Heart left ventricle (tissue), 16 donors: Measurements from ENCODE around the gene LYRM1. TPM values are rescaled to one million over a fixed set of nuclear protein-coding genes. Genes with fewer than 3 reads are reported as not detected.
"Not testable (repeated sequence)": the region's sequence is repeated elsewhere in the genome, so short reads cannot be mapped to it uniquely, and the experiment has no call there.

ENCODE experiments used
- ATAC-seq, 4 donors: fragments of 200-7000 bp; cut with Tn5 transposase; one replicate each; pipeline ENCODE4 v1.9.1; 2020 to 2022; ENCODE audit warnings: moderate library complexity in 4 of 4, mild to moderate bottlenecking in 3 of 4, moderate number of reproducible peaks in 1 of 4
- DNase-seq, 5 donors: peaks; one replicate each; pipeline ENCODE4 v3.0.0-alpha.2; 2020
- H3K27ac ChIP-seq, 12 donors: fragments of 200-600 bp; sonication (generic) in 4 of 12; one replicate each; pipeline versions ENCODE4 v1.5.0 to v1.8.0; 2016 to 2022; ENCODE audit warnings: mild to moderate bottlenecking in 2 of 12
- H3K27me3 ChIP-seq, 9 donors: fragments of 200-600 bp; sonication (generic) in 2 of 9; one replicate each; pipeline versions ENCODE4 v1.5.1 to v1.8.0; 2016 to 2022; ENCODE audit warnings: mild to moderate bottlenecking in 3 of 9
- H3K36me3 ChIP-seq, 9 donors: fragments of 200-600 bp; sonication (generic) in 2 of 9; one replicate each; pipeline versions ENCODE4 v1.5.0 to v1.8.0; 2018 to 2022; ENCODE audit warnings: mild to moderate bottlenecking in 2 of 9
- H3K4me1 ChIP-seq, 12 donors: fragments of 200-600 bp; sonication (generic) in 4 of 12; one replicate each; pipeline versions ENCODE4 v1.5.0 to v1.8.0; 2016 to 2022; ENCODE audit warnings: mild to moderate bottlenecking in 3 of 12
- H3K4me3 ChIP-seq, 12 donors: fragments of 200-600 bp; sonication (generic) in 4 of 12; one replicate each; pipeline versions ENCODE4 v1.5.0 to v1.8.0; 2017 to 2022; ENCODE audit warnings: mild to moderate bottlenecking in 9 of 12, moderate library complexity in 4 of 12
- H3K9me3 ChIP-seq, 12 donors: fragments of 200-600 bp; sonication (generic) in 4 of 12; one replicate each; pipeline versions ENCODE4 v1.5.0 to v1.8.0; 2016 to 2022; ENCODE audit warnings: mild to moderate bottlenecking in 1 of 12
- CTCF ChIP-seq, 12 donors: fragments of 200-600 bp; sonication (generic) in 4 of 12; IDR thresholded peaks; one replicate each; pipeline versions ENCODE4 v1.5.0 to v1.8.0; 2018 to 2022; ENCODE audit warnings: antibody characterized with exemption in 12 of 12, mild to moderate bottlenecking in 5 of 12
- POLR2A ChIP-seq, 2 donors: fragments of 450-650 bp; IDR thresholded peaks; one replicate each; pipeline ENCODE4 v1.6.1; 2017; ENCODE audit warnings: antibody characterized with exemption in 2 of 2, mild to moderate bottlenecking in 2 of 2, moderate library complexity in 2 of 2
- WGBS, 4 donors: extraction: QIAGEN DNeasy Blood & Tissue Kit in 2 of 4; methylation state at CpG; one replicate each; pipeline versions ENCODE4 v1.1.5 to v1.1.7; 2013 to 2018; 5-methylcytosine and 5-hydroxymethylcytosine counted together
- intact Hi-C, 10 donors: fragments of 100-400 bp; cut with DNase I; formaldehyde crosslinking; loops; one replicate each; pipeline versions ENCODE4 v1.11.1 to v1.14.2; 2022
- polyA plus RNA-seq, 2 donors: library from polyadenylated mRNA; stranded (reverse); fragments of 200-250 nt; gene quantifications; one replicate each; pipeline ENCODE4 v1.2.3, GENCODE V29; 2013
- total RNA-seq, 9 donors: library from RNA; depleted of rRNA in 2 of 9; stranded (reverse); fragments of >200 nt in 2 of 9; fragmentation: NEBNext Ultra II Directional in 3 of 9; extraction: Animal tissue kit (Norgen Biotek cat#: 25700) in 3 of 9; gene quantifications; one replicate each; pipeline versions ENCODE4 v1.1.0 to v1.2.4, GENCODE V29; 2016 to 2023
- donor health status: ischemic (EF 13 %, LVEDD 7.1; RV severe dilation, severe dysfunction).
- donor health status: healthy with polysubstance abuse.
- donor health status: DM: no; HTN: yes; CAD: no.
- donor health status: DM: no; HTN: no; CAD: no.
- donor health status: ischemic (EF 25% LVEDD 6.9; RV normal size, moderate dysfunction).
- donor health status: ischemic (EF 25% LVEDD 5.7; RV mildly dilated, moderate dysfunction).
- donor health status: healthy.
- donor health status: DM: yes; HTN: yes; CAD: no.
- donor health status: ischemic (EF 35%, LVEDD 5.7; RV mildly dilated, moderate dysfunction).
- donor health status: nonischemic (EF 11% LVEDD 7.7; RV severe dilation, severe dysfunction).
- donor health status: DM: yes; HTN: yes; CAD: no.
- donor health status: PGD.
- donor health status: ischemic (EF 29% LVEDD 5.4; RV normal size, mild dysfunction).
- donor health status: nonischemic (EF 23%, LVEDD 6.1; RV moderate dilation, normal function).

The LYRM1 gene
- total and polyA plus RNA-seq, 11 donors: 40.2 to 124 (median 55.9) TPM

GRCh38 chr16:20968765-20969164 lies 68.2 kb downstream of the LYRM1 start:
- H3K27me3 ChIP-seq: no peaks in the 10 kb centered on the region
- 60 to 75% (median 64%) methylated on average over 3 of the region's 3 CpGs for WGBS, 4 donors
- no peak overlapping the region for H3K27ac ChIP-seq
- no peak overlapping the region for H3K4me3 ChIP-seq
- DNase-seq: no peak
- no peaks in the 10 kb centered on the region for H3K36me3 ChIP-seq
- intact Hi-C loops: no loop called here
- TF ChIP-seq CTCF (IDR thresholded peaks at IDR 0.05) (no peak), POLR2A (IDR thresholded peaks at IDR 0.05) (no peak)
- no peaks in the 10 kb centered on the region for H3K4me1 ChIP-seq
- H3K9me3 ChIP-seq: no peaks in the 10 kb centered on the region
- no peak for ATAC-seq

- no peak for DNase-seq
- no peak for ATAC-seq
- TF ChIP-seq POLR2A (IDR thresholded peaks at IDR 0.05) (no peak), CTCF (IDR thresholded peaks at IDR 0.05) (no peak)
- H3K27me3 ChIP-seq: no peaks in the 10 kb centered on the region
- H3K4me3 ChIP-seq: no peak overlapping the region
- H3K27ac ChIP-seq: no peak overlapping the region
- no peaks in the 10 kb centered on the region for H3K36me3 ChIP-seq
- H3K4me1 ChIP-seq: no peaks in the 10 kb centered on the region
- H3K9me3 ChIP-seq: no peaks in the 10 kb centered on the region
- intact Hi-C loops: no loop called here
- 77 to 92% (median 85%) methylated on average over 5 of the region's 5 CpGs for WGBS, 4 donors
Observed at GRCh38 chr16:20969386-20969785, 68.8 kb downstream of the LYRM1 start.

- DNase-seq (no peak), ATAC-seq (no peak)
- intact Hi-C loops: no loop called here
- no peak for TF ChIP-seq POLR2A (IDR thresholded peaks at IDR 0.05)
- no peak for TF ChIP-seq CTCF (IDR thresholded peaks at IDR 0.05)
- Histone ChIP-seq H3K27ac (no peak overlapping the region), H3K4me3 (no peak overlapping the region), H3K4me1 (no peaks in the 10 kb centered on the region), H3K36me3 (no peaks in the 10 kb centered on the region), H3K27me3 (no peaks in the 10 kb centered on the region), H3K9me3 (no peaks in the 10 kb centered on the region)
- WGBS, 4 donors: 66 to 78% (median 72%) methylated on average over 8 of the region's 8 CpGs
Observed at GRCh38 chr16:20971401-20971800, 70.8 kb downstream of the LYRM1 start.

- intact Hi-C loops, DNase-seq, H3K9me3 ChIP-seq, H3K27ac ChIP-seq, H3K4me3 ChIP-seq, ATAC-seq, H3K4me1 ChIP-seq, H3K27me3 ChIP-seq, H3K36me3 ChIP-seq: not testable (repeated sequence)
- 88 to 96% (median 94%) methylated on average over 4 of the region's 4 CpGs for WGBS, 4 donors
Observed at GRCh38 chr16:20973201-20973600, 72.6 kb downstream of the LYRM1 start.

Other genes starting within 250 kb of the LYRM1 start
- under 1 TPM in 3 of 9 donors, not detected in 6; 0.14 to 0.43 (median 0.18) TPM for gene ACSM1, start 203.1 kb upstream of the LYRM1 start, total RNA-seq
- gene ACSM1, start 203.1 kb upstream of the LYRM1 start, polyA plus RNA-seq: under 1 TPM; 0.06 to 0.11 TPM
- 10 to 100 TPM; 15.8 to 35.5 (median 20.0) TPM for gene THUMPD1, start 159.0 kb upstream of the LYRM1 start, total RNA-seq
- gene THUMPD1, start 159.0 kb upstream of the LYRM1 start, polyA plus RNA-seq: 10 to 100 TPM in 1 of 2 donors, 1 to 10 TPM in 1; 9.8 to 16.2 TPM
- 10 to 100 TPM in 1 of 9 donors, 1 to 10 TPM in 8; 2.0 to 22.5 (median 5.0) TPM for gene ACSM3, start 136.8 kb upstream of the LYRM1 start, total RNA-seq
- gene ACSM3, start 136.8 kb upstream of the LYRM1 start, polyA plus RNA-seq: 10 to 100 TPM in 1 of 2 donors, 1 to 10 TPM in 1; 3.1 to 13.3 TPM
- gene ERI2, start 94.3 kb upstream of the LYRM1 start, total RNA-seq: 10 to 100 TPM in 6 of 9 donors, 1 to 10 TPM in 3; 5.7 to 15.2 (median 11.9) TPM
- gene ERI2, start 94.3 kb upstream of the LYRM1 start, polyA plus RNA-seq: 1 to 10 TPM; 5.8 to 6.1 TPM
- gene REXO5, start 94.2 kb upstream of the LYRM1 start, total RNA-seq: 1 to 10 TPM; 2.8 to 7.5 (median 4.8) TPM
- gene REXO5, start 94.2 kb upstream of the LYRM1 start, polyA plus RNA-seq: 1 to 10 TPM; 1.6 to 3.2 TPM
- 10 to 100 TPM in 7 of 9 donors, 1 to 10 TPM in 2; 8.3 to 21.4 (median 11.0) TPM for gene DCUN1D3, start 413 bp upstream of the LYRM1 start, total RNA-seq
- 10 to 100 TPM in 1 of 2 donors, 1 to 10 TPM in 1; 2.6 to 13.4 TPM for gene DCUN1D3, start 413 bp upstream of the LYRM1 start, polyA plus RNA-seq